ENCODE results near the gene COL19A1. TPM values are rescaled to one million over a fixed set of nuclear protein-coding genes. Genes with fewer than 3 reads are reported as not detected.

Gene COL19A1
- polyA plus RNA-seq, 1 of the 3 experiments (the other 2 are of a cell fraction), result 0.15 TPM

- peaks cover 0 to 4% of the 10 kb centered on the region in 2 experiments; a peak in 1 of 4 replicates for H3K4me1 ChIP-seq (ENCODE audit: control insufficient read depth in 1 of 2, insufficient read depth in 2 of 2, low read depth in 1 of 2, low read length in 1 of 2)
- H3K9me3 ChIP-seq, result no peaks in the 10 kb centered on the region
- no peak overlapping the region for H3K27ac ChIP-seq (ENCODE audit: low read depth in 2 of 2, low read length in 1 of 2)
- no peak overlapping the region for H3K9ac ChIP-seq
- TF ChIP-seq FOSL2 (IDR thresholded peaks at IDR 0.05; ENCODE audit: borderline replicate concordance, low read depth), result no peak
- no peak for TF ChIP-seq NFIC (IDR thresholded peaks at IDR 0.05; ENCODE audit: borderline replicate concordance)
- no peak for TF ChIP-seq TAF1 (IDR thresholded peaks at IDR 0.05; ENCODE audit: borderline replicate concordance, low read depth, low read length)
- no peak for TF ChIP-seq RAD21 (IDR thresholded peaks at IDR 0.05; ENCODE audit: low read length)
- TF ChIP-seq EP300 (IDR thresholded peaks at IDR 0.05; ENCODE audit: borderline replicate concordance in 1 of 2, low read depth in 1 of 2, low read length in 1 of 2), result no peak
- TF ChIP-seq ELF1 (IDR thresholded peaks at IDR 0.05), result no peak
- TF ChIP-seq GATA2 (CRISPR knock-in tag; IDR thresholded peaks at IDR 0.05), result no peak
- TF ChIP-seq USF1 (IDR thresholded peaks at IDR 0.05; ENCODE audit: borderline replicate concordance, low read depth), result no peak
- no peak for TF ChIP-seq EZH2phosphoT487 (IDR thresholded peaks at IDR 0.05; ENCODE audit: borderline replicate concordance, low read depth)
- no peak for TF ChIP-seq TCF12 (IDR thresholded peaks at IDR 0.05)
- no peak for TF ChIP-seq TEAD4 (IDR thresholded peaks at IDR 0.05; ENCODE audit: borderline replicate concordance, insufficient read depth)
- TF ChIP-seq NRF1 (IDR thresholded peaks at IDR 0.05; ENCODE audit: low read depth, low read length), result no peak
- no peak for TF ChIP-seq PBX3 (IDR thresholded peaks at IDR 0.05)
- TF ChIP-seq CHD2 (IDR thresholded peaks at IDR 0.05; ENCODE audit: low read length, partially characterized antibody), result no peak
- no peak for TF ChIP-seq MXI1 (IDR thresholded peaks at IDR 0.05; ENCODE audit: low read depth, low read length)
- TF ChIP-seq JUND (IDR thresholded peaks at IDR 0.05), result no peak
- TF ChIP-seq, protein P1, sequence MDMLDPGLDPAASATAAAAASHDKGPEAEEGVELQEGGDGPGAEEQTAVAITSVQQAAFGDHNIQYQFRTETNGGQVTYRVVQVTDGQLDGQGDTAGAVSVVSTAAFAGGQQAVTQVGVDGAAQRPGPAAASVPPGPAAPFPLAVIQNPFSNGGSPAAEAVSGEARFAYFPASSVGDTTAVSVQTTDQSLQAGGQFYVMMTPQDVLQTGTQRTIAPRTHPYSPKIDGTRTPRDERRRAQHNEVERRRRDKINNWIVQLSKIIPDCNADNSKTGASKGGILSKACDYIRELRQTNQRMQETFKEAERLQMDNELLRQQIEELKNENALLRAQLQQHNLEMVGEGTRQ (IDR thresholded peaks at IDR 0.05; ENCODE audit: borderline replicate concordance, low read depth, low read length), result no peak
- no peak for TF ChIP-seq RXRA (IDR thresholded peaks at IDR 0.05; ENCODE audit: borderline replicate concordance, low read depth)
- TF ChIP-seq REST (IDR thresholded peaks at IDR 0.05; ENCODE audit: low read depth, low read length), result no peak
- no peak for TF ChIP-seq MAX (IDR thresholded peaks at IDR 0.05; ENCODE audit: low read depth)
- H3K4me2 ChIP-seq, result no peak overlapping the region
- no peak overlapping the region for H3K4me3 ChIP-seq (ENCODE audit: low read depth in 2 of 2, low read length in 1 of 2)
- H4K20me1 ChIP-seq (ENCODE audit: insufficient read depth), result no peaks in the 10 kb centered on the region
- ChIA-PET CTCF (interaction anchor here (1.1 to 2.0 kb wide), 2 partner anchors 8 to 16 kb away, joined by 3 to 5 read pairs; no protein-coding TSS in a partner anchor), POLR2A (no interaction called here)
- H3K9me2 ChIP-seq, result no peaks in the 10 kb centered on the region
- H3K79me2 ChIP-seq (ENCODE audit: insufficient read depth), result no peaks in the 10 kb centered on the region
- 92% methylated on average over 10 of the region's 10 CpGs for WGBS (ENCODE audit: low lambda C conversion rate)
- H3K36me3 ChIP-seq (replicated peaks in 1 of 2; ENCODE audit: control insufficient read depth in 1 of 2, insufficient read depth in 2 of 2, low read length in 1 of 2), result no peaks in the 10 kb centered on the region
- no peaks in the 10 kb centered on the region for H3K27me3 ChIP-seq (ENCODE audit: insufficient read depth)
- DNase-seq, result no peak
- no peak overlapping the region for H2AFZ ChIP-seq (ENCODE audit: low read depth)
- no peaks in the 10 kb centered on the region for H3F3A ChIP-seq (replicated peaks; ENCODE audit: insufficient read depth)
These were observed 15.2 kb downstream of the COL19A1 start for GRCh38 chr6:69881322-69882151.

Data from SK-N-SH (cell line).